Caco-2 (cell line): Measurements from ENCODE around the gene POLD2. TPM values are rescaled to one million over a fixed set of nuclear protein-coding genes. Genes with fewer than 3 reads are reported as not detected.
A peak's percentile ranks its signal among the peaks of the same experiment; 100 is the strongest.

Source experiments
- BruUV-seq: library from RNA; stranded (reverse); fragments of 400-500 nt; replicated peaks from 2 replicates; lab custom pipeline; 2021; lab: Mats Ljungman, UMichigan
- CTCF ChIA-PET: fragments of 300-600 bp; sonication (Branson Sonifier 250); formaldehyde crosslinking; loops from one replicate; lab custom pipeline; 2022; ENCODE audit warnings: antibody characterized with exemption; lab: Charles Lee
- POLR2A ChIA-PET: fragments of 300-600 bp; sonication (Branson Sonifier 250); formaldehyde crosslinking; loops from one replicate; lab custom pipeline; 2022; ENCODE audit warnings: antibody characterized with exemption; lab: Charles Lee
- DNase-seq, 2 experiments: peaks; one replicate each; pipeline versions ENCODE4 v3.0.0 to v3.0.0-alpha.2; 2020 to 2022
- H3K27me3 ChIP-seq: replicated peaks from 2 replicates; pipeline ENCODE4 v1.6.0; 2011; ENCODE audit warnings: low read length; ENCODE audit not compliant: control insufficient read depth, insufficient read depth
- H3K36me3 ChIP-seq: 2 replicates; pipeline ENCODE4 v1.5.1; 2011; ENCODE audit warnings: low read length; ENCODE audit not compliant: control insufficient read depth, insufficient read depth
- H3K4me1 ChIP-seq: fragments of 250-450 bp; sonication (Bioruptor Pico); 2 replicates; pipeline ENCODE4 v1.5.1; 2020; ENCODE audit warnings: mild to moderate bottlenecking
- H3K4me3 ChIP-seq: 2 replicates; pipeline ENCODE4 v1.5.1; 2011; ENCODE audit warnings: low read depth, mild to moderate bottlenecking, control low read depth, low read length
- H3K9me3 ChIP-seq: fragments of 250-450 bp; sonication (Bioruptor Pico); 2 replicates; pipeline ENCODE4 v1.5.1; 2020; ENCODE audit warnings: mild to moderate bottlenecking, moderate library complexity
- H3K27ac Mint-ChIP-seq: one replicate; pipeline ENCODE4 v1.8.0; 2022; ENCODE audit warnings: mixed read lengths; ENCODE audit not compliant: unreplicated experiment
- H3K27me3 Mint-ChIP-seq: one replicate; pipeline ENCODE4 v1.8.0; 2022; ENCODE audit warnings: mixed read lengths; ENCODE audit not compliant: insufficient read depth, unreplicated experiment
- H3K36me3 Mint-ChIP-seq: one replicate; pipeline ENCODE4 v1.8.0; 2022; ENCODE audit warnings: mild to moderate bottlenecking, mixed read lengths; ENCODE audit not compliant: insufficient read depth, unreplicated experiment
- H3K4me1 Mint-ChIP-seq: one replicate; pipeline ENCODE4 v1.8.0; 2022; ENCODE audit warnings: low read depth, mixed read lengths; ENCODE audit not compliant: unreplicated experiment
- H3K4me3 Mint-ChIP-seq: one replicate; pipeline ENCODE4 v1.8.0; 2022; ENCODE audit warnings: mild to moderate bottlenecking, moderate library complexity, mixed read lengths; ENCODE audit not compliant: unreplicated experiment
- H3K9me3 Mint-ChIP-seq: one replicate; pipeline ENCODE4 v1.8.0; 2022; ENCODE audit warnings: mixed read lengths; ENCODE audit not compliant: unreplicated experiment
- CTCF ChIP-seq, 2 experiments: fragments of 200-600 bp in 1 of 2; IDR thresholded peaks; 1 replicate in 1 of 2; 2 replicates in 1 of 2; pipeline versions ENCODE4 v1.5.1 to v1.8.0; 2011 to 2022; ENCODE audit warnings: antibody characterized with exemption in 1 of 2, control low read depth in 1 of 2, inconsistent platforms in 1 of 2, low read depth in 1 of 2, low read length in 1 of 2, mild to moderate bottlenecking in 1 of 2, moderate library complexity in 1 of 2; ENCODE audit not compliant: insufficient read depth in 1 of 2, severe bottlenecking in 1 of 2, unreplicated experiment in 1 of 2
- intact Hi-C: fragments of 100-400 bp; cut with micrococcal nuclease; formaldehyde crosslinking; loops from one replicate; pipeline ENCODE4 v1.10.0; 2022; ENCODE audit not compliant: unreplicated experiment
- total RNA-seq: library from RNA; stranded (reverse); gene quantifications from 2 replicates; pipeline ENCODE4 v1.2.3, GENCODE V29; 2022

Gene POLD2
- total RNA-seq, 1 experiment from 2014 or later = 140 TPM

- Histone ChIP-seq H3K4me1 (peaks cover 7% of the 10 kb centered on the region), H3K9me3 (no peaks in the 10 kb centered on the region), H3K4me3 (no peak within 1 kb of the TSS), H3K36me3 (no peaks in the 10 kb centered on the region), H3K27me3 (no peaks in the 10 kb centered on the region)
- Mint-ChIP-seq H3K9me3 (no peaks in the 10 kb centered on the region), H3K27ac (peak within 1 kb of the TSS; percentile 60), H3K4me1 (peaks cover 7% of the 10 kb centered on the region), H3K4me3 (peak within 1 kb of the TSS; percentile 34), H3K36me3 (no peaks in the 10 kb centered on the region), H3K27me3 (no peaks in the 10 kb centered on the region)
- TF ChIP-seq CTCF (IDR thresholded peaks at IDR 0.05; ENCODE audit: insufficient read depth in 1 of 2, low read depth in 1 of 2, low read length in 1 of 2, severe bottlenecking in 1 of 2, unreplicated experiment in 1 of 2) = no peak
- DNase-seq = no peak
- intact Hi-C loops = no loop called here
- no TSS peak for BruUV-seq
- ChIA-PET POLR2A (interaction anchor here (0.6 kb wide), 1 partner anchor 88 kb away, joined by 3 read pairs; no protein-coding TSS in a partner anchor), CTCF (interaction anchor here (1.2 kb wide), 1 partner anchor 10 kb away, joined by 8 read pairs; no protein-coding TSS in a partner anchor)
Measured at GRCh38 chr7:44141221-44141850, 18.0 kb upstream of the POLD2 start, which contains the start of gene MYL7. TSS of gene MYL7 (minus strand) at chr7:44141332. CDS start at chr7:44141305, 27 bp downstream.

GRCh38 chr7:44140341-44140740 is 17.0 kb upstream of the POLD2 start:
- H3K27me3 ChIP-seq = no peaks in the 10 kb centered on the region
- CTCF ChIA-PET = interaction anchor here (1.2 kb wide), 1 partner anchor 9 kb away, joined by 4 read pairs; no protein-coding TSS in a partner anchor
- no peaks in the 10 kb centered on the region for H3K27me3 Mint-ChIP-seq

More at GRCh38 chr7:44140341-44140740, 17.0 kb upstream of the POLD2 start:
- Mint-ChIP-seq H3K27ac (no peak overlapping the region), H3K4me1 (peaks cover 7% of the 10 kb centered on the region), H3K4me3 (no peak overlapping the region), H3K36me3 (no peaks in the 10 kb centered on the region), H3K9me3 (no peaks in the 10 kb centered on the region)
- TF ChIP-seq CTCF (IDR thresholded peaks at IDR 0.05; ENCODE audit: insufficient read depth in 1 of 2, low read depth in 1 of 2, low read length in 1 of 2, severe bottlenecking in 1 of 2, unreplicated experiment in 1 of 2) = no peak
- DNase-seq = no peak
- intact Hi-C loops = no loop called here
- Histone ChIP-seq H3K4me1 (peaks cover 7% of the 10 kb centered on the region), H3K4me3 (no peak overlapping the region), H3K36me3 (no peaks in the 10 kb centered on the region), H3K9me3 (no peaks in the 10 kb centered on the region)
- POLR2A ChIA-PET = interaction anchor here (0.6 kb wide), 1 partner anchor 346 kb away, joined by 4 read pairs; no protein-coding TSS in a partner anchor
- BruUV-seq = no TSS peak
